HFFc6 (cell line): Measurements from ENCODE around the gene THAP5. TPM values are rescaled to one million over a fixed set of nuclear protein-coding genes. Genes with fewer than 3 reads are reported as not detected.
A peak's percentile ranks its signal among the peaks of the same experiment; 100 is the strongest.

ENCODE experiments used
- DNase-seq: peaks from one replicate; pipeline ENCODE4 v3.0.0-alpha.2; 2018
- H3K27ac Mint-ChIP-seq: 2 replicates; pipeline ENCODE4 v1.8.0; 2020; ENCODE audit warnings: mild to moderate bottlenecking, mixed read lengths
- H3K27me3 Mint-ChIP-seq: 2 replicates; pipeline ENCODE4 v1.8.0; 2021; ENCODE audit warnings: mild to moderate bottlenecking, moderate library complexity, mixed read lengths; ENCODE audit not compliant: insufficient read depth
- H3K36me3 Mint-ChIP-seq: 2 replicates; pipeline ENCODE4 v1.8.0; 2021; ENCODE audit warnings: low read depth, mixed read lengths
- H3K4me1 Mint-ChIP-seq: 2 replicates; pipeline ENCODE4 v1.8.0; 2020; ENCODE audit warnings: low read depth, mixed read lengths
- H3K4me3 Mint-ChIP-seq: 2 replicates; pipeline ENCODE4 v1.8.0; 2020; ENCODE audit warnings: mild to moderate bottlenecking, moderate library complexity, mixed read lengths
- H3K9me3 Mint-ChIP-seq: 2 replicates; pipeline ENCODE4 v1.8.0; 2020; ENCODE audit warnings: mild to moderate bottlenecking, mixed read lengths
- total RNA-seq, 6 experiments: library from RNA; stranded (reverse); fragmentation: NEBNext Ultra II Directional; extraction: Animal tissue kit (Norgen Biotek cat#: 25700); gene quantifications; 2 replicates in 1 of 6; 3 replicates in 5 of 6; pipeline ENCODE4 v1.2.3, GENCODE V29; 2021
- TF ChIP-seq, protein P1 (sequence below): fragments of 200-600 bp; sonication (generic); IDR thresholded peaks from 2 replicates; pipeline ENCODE4 v1.5.0; 2021; ENCODE audit warnings: antibody characterized with exemption, mild to moderate bottlenecking

THAP5 gene
- total RNA-seq, 6 experiments from 2014 or later = 20.2 to 26.3 (median 24.5) TPM

DNA sequence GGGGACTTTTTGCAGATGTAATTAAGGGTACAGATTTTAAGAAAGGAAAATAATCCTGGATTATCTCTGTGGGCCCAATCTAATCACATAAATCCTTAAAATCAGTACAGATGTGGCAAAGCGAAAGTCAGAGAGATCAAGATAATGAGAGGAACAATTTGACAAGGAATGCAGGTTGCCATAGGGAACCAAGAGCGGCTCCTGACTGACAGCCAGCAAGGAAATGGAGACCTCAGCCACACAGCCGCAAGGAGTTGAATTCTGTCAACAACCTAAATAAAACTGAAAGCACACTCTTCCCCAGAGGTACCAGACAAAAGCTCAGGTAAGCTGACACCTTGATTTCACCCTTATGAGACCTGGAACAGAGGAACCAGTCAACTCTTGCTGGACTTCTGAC lies 40.2 kb downstream of the THAP5 start:
- H3K4me1 Mint-ChIP-seq = peaks cover 7% of the 10 kb centered on the region
- no peaks in the 10 kb centered on the region for H3K36me3 Mint-ChIP-seq
- TF ChIP-seq, protein P1, sequence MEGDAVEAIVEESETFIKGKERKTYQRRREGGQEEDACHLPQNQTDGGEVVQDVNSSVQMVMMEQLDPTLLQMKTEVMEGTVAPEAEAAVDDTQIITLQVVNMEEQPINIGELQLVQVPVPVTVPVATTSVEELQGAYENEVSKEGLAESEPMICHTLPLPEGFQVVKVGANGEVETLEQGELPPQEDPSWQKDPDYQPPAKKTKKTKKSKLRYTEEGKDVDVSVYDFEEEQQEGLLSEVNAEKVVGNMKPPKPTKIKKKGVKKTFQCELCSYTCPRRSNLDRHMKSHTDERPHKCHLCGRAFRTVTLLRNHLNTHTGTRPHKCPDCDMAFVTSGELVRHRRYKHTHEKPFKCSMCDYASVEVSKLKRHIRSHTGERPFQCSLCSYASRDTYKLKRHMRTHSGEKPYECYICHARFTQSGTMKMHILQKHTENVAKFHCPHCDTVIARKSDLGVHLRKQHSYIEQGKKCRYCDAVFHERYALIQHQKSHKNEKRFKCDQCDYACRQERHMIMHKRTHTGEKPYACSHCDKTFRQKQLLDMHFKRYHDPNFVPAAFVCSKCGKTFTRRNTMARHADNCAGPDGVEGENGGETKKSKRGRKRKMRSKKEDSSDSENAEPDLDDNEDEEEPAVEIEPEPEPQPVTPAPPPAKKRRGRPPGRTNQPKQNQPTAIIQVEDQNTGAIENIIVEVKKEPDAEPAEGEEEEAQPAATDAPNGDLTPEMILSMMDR = no peak
- DNase-seq = no peak
- H3K4me3 Mint-ChIP-seq = no peak overlapping the region
- H3K27ac Mint-ChIP-seq = no peak overlapping the region
- peaks cover 4% of the 10 kb centered on the region for H3K27me3 Mint-ChIP-seq
- no peaks in the 10 kb centered on the region for H3K9me3 Mint-ChIP-seq

DNA sequence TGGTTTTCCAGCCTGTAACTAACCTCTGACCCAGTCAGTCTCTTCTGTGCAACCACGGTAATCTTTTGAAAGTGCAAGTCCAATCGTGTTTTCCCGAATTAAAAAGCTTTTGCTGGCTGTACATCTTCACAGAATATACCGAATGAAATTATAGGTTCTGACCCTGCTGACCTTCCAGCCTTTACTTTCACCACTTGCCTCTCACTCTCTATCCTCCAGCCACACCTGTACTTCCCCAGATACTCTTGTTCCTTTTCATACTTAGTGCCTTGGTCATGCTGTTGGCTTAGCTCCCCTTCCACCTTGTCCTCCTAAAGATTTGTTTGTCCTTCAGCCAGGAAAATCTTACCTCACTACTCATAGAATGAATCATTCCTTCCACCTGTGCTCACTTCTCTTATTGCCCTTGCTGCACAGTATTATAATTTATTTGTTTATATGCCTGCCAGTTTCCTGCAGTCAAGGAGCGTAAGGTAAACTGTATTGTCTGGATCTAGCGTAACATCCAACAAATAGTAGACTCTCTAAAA lies 41.3 kb downstream of the THAP5 start:
- no peak overlapping the region for H3K4me3 Mint-ChIP-seq
- DNase-seq = no peak
- TF ChIP-seq, protein P1 = no peak
- H3K9me3 Mint-ChIP-seq = no peaks in the 10 kb centered on the region
- no peaks in the 10 kb centered on the region for H3K36me3 Mint-ChIP-seq
- no peak overlapping the region for H3K27ac Mint-ChIP-seq
- peaks cover 17% of the 10 kb centered on the region for H3K4me1 Mint-ChIP-seq
- peaks cover 4% of the 10 kb centered on the region for H3K27me3 Mint-ChIP-seq

- TF ChIP-seq, protein P1 = no peak
- Mint-ChIP-seq H3K4me3 (peak overlapping the region; percentile 96), H3K4me1 (peaks cover 26% of the 10 kb centered on the region), H3K27me3 (peaks cover 4% of the 10 kb centered on the region), H3K9me3 (no peaks in the 10 kb centered on the region), H3K27ac (peak overlapping the region; percentile 99), H3K36me3 (no peaks in the 10 kb centered on the region)
- DNase-seq = no peak
These were observed 42.8 kb downstream of the THAP5 start for GRCh38 chr7:108526768-108527017.

- H3K36me3 Mint-ChIP-seq = no peaks in the 10 kb centered on the region
- peak within 1 kb of the TSS; percentile 99 for H3K27ac Mint-ChIP-seq
- peaks cover 4% of the 10 kb centered on the region for H3K27me3 Mint-ChIP-seq
- H3K4me3 Mint-ChIP-seq = peak within 1 kb of the TSS; percentile 96
- H3K9me3 Mint-ChIP-seq = no peaks in the 10 kb centered on the region
- DNase-seq = peak; percentile 99
- TF ChIP-seq, protein P1 = no peak; the same call in 1 of the 2 replicates
- peaks cover 31% of the 10 kb centered on the region for H3K4me1 Mint-ChIP-seq
These were observed 43.3 kb downstream of the THAP5 start, which contains the start of gene PNPLA8 for GRCh38 chr7:108525985-108526767. PNPLA8 (minus strand) TSS chr7:108526135; CDS start chr7:108515491, 10,644 bp downstream.

GRCh38 chr7:108525327-108525984 lies 44.0 kb downstream of the THAP5 start:
- Mint-ChIP-seq H3K9me3 (no peaks in the 10 kb centered on the region), H3K4me3 (peak overlapping the region; percentile 96), H3K36me3 (no peaks in the 10 kb centered on the region), H3K4me1 (peaks cover 32% of the 10 kb centered on the region), H3K27me3 (peaks cover 4% of the 10 kb centered on the region), H3K27ac (peak overlapping the region; percentile 99)
- DNase-seq = peak; percentile 75
- TF ChIP-seq, protein P1 = no peak
